Loucy (cell line): ENCODE data around the gene ITIH3.

Experiments
- CTCF ChIP-seq: fragments of 200-600 bp; sonication (generic); conservative IDR thresholded peaks from 2 replicates; pipeline ENCODE4 v1.5.1; 2014; ENCODE audit warnings: mild to moderate bottlenecking, antibody characterized with exemption, low read length
- EZH2phosphoT487 ChIP-seq: fragments of 200-600 bp; IDR thresholded peaks from 2 replicates; pipeline ENCODE4 v1.6.1; 2018; ENCODE audit warnings: antibody characterized with exemption, mild to moderate bottlenecking, moderate library complexity, borderline replicate concordance

- peak; percentile 75 for TF ChIP-seq CTCF
- no peak for TF ChIP-seq EZH2phosphoT487
These were observed 26.1 kb downstream of the ITIH3 start for GRCh38 chr3:52820736-52821135.
